ENCODE measurements around the gene ABCD1. TPM values are rescaled to one million over a fixed set of nuclear protein-coding genes. Genes with fewer than 3 reads are reported as not detected.
"Not testable (repeated sequence)": the region's sequence is repeated elsewhere in the genome, so short reads cannot be mapped to it uniquely, and the experiment has no call there.

The ABCD1 gene
- total RNA-seq, result 10 to 100 TPM; 14.7 to 17.7 TPM
- total RNA-seq, result 8.0 to 17.0 reads per million in 2 donors

GRCh38 chrX:153724252-153725038 lies at the start of gene ABCD1, which contains the start of gene BCAP31:
TSS of gene ABCD1 (plus strand) at chrX:153724856. CDS start at chrX:153725267, 411 bp downstream.
TSS of gene BCAP31 (minus strand) at chrX:153724387. CDS start at chrX:153723244, 1,143 bp downstream.
- H3K27ac Mint-ChIP-seq, result peak within 1 kb of the TSS; percentile 56
- H3K4me1 Mint-ChIP-seq, result peaks cover 16% of the 10 kb centered on the region
- H3K27me3 Mint-ChIP-seq, result no peaks in the 10 kb centered on the region
- no peaks in the 10 kb centered on the region for H3K9me3 ChIP-seq (ENCODE audit: control insufficient read depth, low read length, poor library complexity, severe bottlenecking)
- H3K4me3 Mint-ChIP-seq, result peak within 1 kb of the TSS; percentile 87
- H3K36me3 Mint-ChIP-seq (ENCODE audit: low read depth), result no peaks in the 10 kb centered on the region
- ATAC-seq (peak; percentile 80), DNase-seq (peak; percentile 83 to 88 (median 87))

GRCh38 chrX:153681175-153681574 lies 43.5 kb upstream of the ABCD1 start:
- no peak overlapping the region for H3K27ac Mint-ChIP-seq
- H3K4me1 Mint-ChIP-seq, result no peaks in the 10 kb centered on the region
- H3K27me3 Mint-ChIP-seq, result peaks cover 5% of the 10 kb centered on the region
- ATAC-seq (no peak), DNase-seq (no peak)
- H3K36me3 Mint-ChIP-seq (ENCODE audit: low read depth), result no peaks in the 10 kb centered on the region
- H3K4me3 Mint-ChIP-seq, result no peak overlapping the region
- H3K9me3 ChIP-seq (ENCODE audit: control insufficient read depth, low read length, poor library complexity, severe bottlenecking), result no peaks in the 10 kb centered on the region

DNA sequence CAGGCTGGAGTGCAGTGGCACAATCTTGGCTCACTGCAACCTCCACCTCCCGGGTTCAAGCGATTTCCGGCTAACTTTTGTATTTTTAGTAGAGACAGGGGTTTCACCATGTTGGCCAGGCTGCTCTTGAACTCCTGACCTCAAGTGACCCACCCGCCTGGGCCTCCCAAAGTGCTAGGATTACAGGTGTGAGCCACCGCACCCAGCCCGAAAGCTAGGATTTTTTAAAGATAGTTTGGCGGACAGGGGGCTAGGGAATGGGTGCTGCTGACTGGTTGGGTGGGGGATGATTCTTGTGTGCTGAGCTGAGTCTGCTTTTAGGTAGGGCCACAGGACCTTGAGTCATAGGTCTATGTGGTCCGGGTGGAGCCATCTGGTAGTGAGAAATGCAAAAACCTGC lies 41.2 kb upstream of the ABCD1 start:
- DNase-seq; H3K36me3 Mint-ChIP-seq (ENCODE audit: low read depth); H3K4me3 Mint-ChIP-seq; ATAC-seq; H3K27ac Mint-ChIP-seq; H3K4me1 Mint-ChIP-seq; H3K27me3 Mint-ChIP-seq; H3K9me3 ChIP-seq (ENCODE audit: control insufficient read depth, low read length, poor library complexity, severe bottlenecking): not testable (repeated sequence)

- no peaks in the 10 kb centered on the region for H3K36me3 Mint-ChIP-seq (ENCODE audit: low read depth)
- no peaks in the 10 kb centered on the region for H3K9me3 ChIP-seq (ENCODE audit: control insufficient read depth, low read length, poor library complexity, severe bottlenecking)
- no peak for ATAC-seq
- DNase-seq, result no peak
- no peak overlapping the region for H3K4me3 Mint-ChIP-seq
- H3K27me3 Mint-ChIP-seq, result peaks cover 5% of the 10 kb centered on the region
- no peak overlapping the region for H3K27ac Mint-ChIP-seq
- H3K4me1 Mint-ChIP-seq, result no peaks in the 10 kb centered on the region
Measured at GRCh38 chrX:153684467-153685155, 40.0 kb upstream of the ABCD1 start.

DNA sequence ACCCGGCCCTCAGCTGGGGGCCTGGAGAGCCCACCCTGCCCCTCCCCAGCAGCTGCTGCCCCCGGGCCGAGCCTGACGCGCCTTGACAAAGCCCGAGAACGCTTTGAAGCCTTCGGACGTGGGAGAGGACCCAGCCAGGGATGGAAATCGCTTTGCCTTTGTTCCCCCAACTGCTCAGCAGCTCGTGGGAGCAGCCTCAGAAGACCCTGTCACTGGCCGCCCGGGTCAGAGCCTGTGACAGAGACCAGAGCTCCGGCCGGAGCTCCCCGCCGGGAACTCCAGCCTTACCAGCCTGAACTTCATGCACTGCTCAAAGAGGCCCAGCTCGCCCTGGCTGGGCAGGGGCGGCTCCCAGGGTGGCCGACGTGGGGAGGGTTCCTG lies 39.5 kb upstream of the ABCD1 start:
- no peak for ATAC-seq
- Mint-ChIP-seq H3K27ac (no peak overlapping the region), H3K27me3 (peaks cover 2% of the 10 kb centered on the region), H3K4me3 (no peak overlapping the region), H3K4me1 (no peaks in the 10 kb centered on the region), H3K36me3 (ENCODE audit: low read depth) (no peaks in the 10 kb centered on the region)
- no peaks in the 10 kb centered on the region for H3K9me3 ChIP-seq (ENCODE audit: control insufficient read depth, low read length, poor library complexity, severe bottlenecking)
- no peak for DNase-seq

- H3K27me3 Mint-ChIP-seq, result no peaks in the 10 kb centered on the region
- H3K27ac Mint-ChIP-seq, result no peak overlapping the region
- no peaks in the 10 kb centered on the region for H3K36me3 Mint-ChIP-seq (ENCODE audit: low read depth)
- H3K9me3 ChIP-seq (ENCODE audit: control insufficient read depth, low read length, poor library complexity, severe bottlenecking), result no peaks in the 10 kb centered on the region
- H3K4me1 Mint-ChIP-seq, result no peaks in the 10 kb centered on the region
- ATAC-seq, result no peak
- no peak for DNase-seq
- H3K4me3 Mint-ChIP-seq, result no peak overlapping the region
Measured at GRCh38 chrX:153685751-153686696, 38.6 kb upstream of the ABCD1 start.

- Mint-ChIP-seq H3K4me1 (no peaks in the 10 kb centered on the region), H3K27me3 (no peaks in the 10 kb centered on the region), H3K27ac (no peak overlapping the region), H3K4me3 (peak overlapping the region; percentile 81), H3K36me3 (ENCODE audit: low read depth) (no peaks in the 10 kb centered on the region)
- DNase-seq (no peak), ATAC-seq (no peak)
- no peaks in the 10 kb centered on the region for H3K9me3 ChIP-seq (ENCODE audit: control insufficient read depth, low read length, poor library complexity, severe bottlenecking)
Measured at GRCh38 chrX:153686711-153687110, 37.9 kb upstream of the ABCD1 start.

GRCh38 chrX:153687121-153688039 lies 37.3 kb upstream of the ABCD1 start, which contains the start of gene SLC6A8:
TSS of gene SLC6A8 (plus strand) at chrX:153687926. CDS start at chrX:153688575, 649 bp downstream.
- DNase-seq (peak in 2 of 3 donors; percentile 18 to 29), ATAC-seq (peak; percentile 44)
- no peaks in the 10 kb centered on the region for H3K9me3 ChIP-seq (ENCODE audit: control insufficient read depth, low read length, poor library complexity, severe bottlenecking)
- Mint-ChIP-seq H3K27ac (no peak within 1 kb of the TSS), H3K4me3 (peak within 1 kb of the TSS; percentile 81), H3K4me1 (peaks cover 2% of the 10 kb centered on the region), H3K27me3 (no peaks in the 10 kb centered on the region), H3K36me3 (ENCODE audit: low read depth) (no peaks in the 10 kb centered on the region)

GRCh38 chrX:153688071-153688470 lies 36.6 kb upstream of the ABCD1 start:
- no peak overlapping the region for H3K4me3 Mint-ChIP-seq
- H3K36me3 Mint-ChIP-seq (ENCODE audit: low read depth), result no peaks in the 10 kb centered on the region
- peaks cover 5% of the 10 kb centered on the region for H3K4me1 Mint-ChIP-seq
- DNase-seq (no peak), ATAC-seq (peak; percentile 47)
- H3K27ac Mint-ChIP-seq, result no peak overlapping the region
- H3K27me3 Mint-ChIP-seq, result no peaks in the 10 kb centered on the region
- H3K9me3 ChIP-seq (ENCODE audit: control insufficient read depth, low read length, poor library complexity, severe bottlenecking), result no peaks in the 10 kb centered on the region

- peaks cover 5% of the 10 kb centered on the region for H3K4me1 Mint-ChIP-seq
- H3K9me3 ChIP-seq (ENCODE audit: control insufficient read depth, low read length, poor library complexity, severe bottlenecking), result no peaks in the 10 kb centered on the region
- no peak overlapping the region for H3K4me3 Mint-ChIP-seq
- ATAC-seq, result no peak
- no peaks in the 10 kb centered on the region for H3K36me3 Mint-ChIP-seq (ENCODE audit: low read depth)
- no peak for DNase-seq
- H3K27ac Mint-ChIP-seq, result no peak overlapping the region
- H3K27me3 Mint-ChIP-seq, result no peaks in the 10 kb centered on the region
Measured at GRCh38 chrX:153688506-153688905, 36.1 kb upstream of the ABCD1 start.

GRCh38 chrX:153688911-153689590 lies 35.6 kb upstream of the ABCD1 start:
- Mint-ChIP-seq H3K4me1 (peaks cover 5% of the 10 kb centered on the region), H3K27ac (no peak overlapping the region), H3K27me3 (no peaks in the 10 kb centered on the region), H3K36me3 (ENCODE audit: low read depth) (no peaks in the 10 kb centered on the region), H3K4me3 (no peak overlapping the region)
- no peaks in the 10 kb centered on the region for H3K9me3 ChIP-seq (ENCODE audit: control insufficient read depth, low read length, poor library complexity, severe bottlenecking)
- no peak for DNase-seq
- no peak for ATAC-seq
